Heart left ventricle (tissue), 13 donors: ENCODE results near the gene KLHL13.

ENCODE experiments used
- CTCF ChIP-seq, 12 donors: fragments of 200-600 bp; sonication (generic) in 4 of 12; IDR thresholded peaks; one replicate each; pipeline versions ENCODE4 v1.5.0 to v1.8.0; 2018 to 2022; ENCODE audit warnings: antibody characterized with exemption in 12 of 12, mild to moderate bottlenecking in 5 of 12
- POLR2A ChIP-seq, 2 donors: fragments of 450-650 bp; IDR thresholded peaks; one replicate each; pipeline ENCODE4 v1.6.1; 2017; ENCODE audit warnings: antibody characterized with exemption in 2 of 2, mild to moderate bottlenecking in 2 of 2, moderate library complexity in 2 of 2
- donor health status: ischemic (EF 13 %, LVEDD 7.1; RV severe dilation, severe dysfunction).
- donor health status: DM: no; HTN: yes; CAD: no.
- donor health status: DM: no; HTN: no; CAD: no.
- donor health status: ischemic (EF 25% LVEDD 6.9; RV normal size, moderate dysfunction).
- donor health status: ischemic (EF 25% LVEDD 5.7; RV mildly dilated, moderate dysfunction).
- donor health status: ischemic (EF 35%, LVEDD 5.7; RV mildly dilated, moderate dysfunction).
- donor health status: nonischemic (EF 11% LVEDD 7.7; RV severe dilation, severe dysfunction).
- donor health status: DM: yes; HTN: yes; CAD: no.
- donor health status: PGD.
- donor health status: ischemic (EF 29% LVEDD 5.4; RV normal size, mild dysfunction).
- donor health status: nonischemic (EF 23%, LVEDD 6.1; RV moderate dilation, normal function).

GRCh38 chrX:118114971-118115370 lies 1.6 kb downstream of the KLHL13 start:
- TF ChIP-seq CTCF (IDR thresholded peaks at IDR 0.05), result no peak
- no peak for TF ChIP-seq POLR2A (IDR thresholded peaks at IDR 0.05)
